PFSK-1 (cell line): ENCODE data around the gene PATL1.

Source experiments
- FOXP2 ChIP-seq: optimal IDR thresholded peaks from 2 replicates; pipeline ENCODE3; 2011; ENCODE audit warnings: borderline replicate concordance, control low read depth, inconsistent platforms; ENCODE audit not compliant: insufficient read depth; ENCODE audit errors: extremely low read length, extremely low read depth
- POLR2AphosphoS5 ChIP-seq: IDR thresholded peaks from 2 replicates; pipeline ENCODE4 v1.6.1; 2012; ENCODE audit warnings: low read depth, mild to moderate bottlenecking, control low read depth, low read length, moderate library complexity
- TAF1 ChIP-seq: IDR thresholded peaks from 2 replicates; pipeline ENCODE4 v1.6.1; 2012; ENCODE audit warnings: low read length, control low read depth, borderline replicate concordance; ENCODE audit not compliant: insufficient read depth
- TF ChIP-seq, protein P1 (sequence below), 2 experiments: IDR thresholded peaks; 2 replicates each; pipeline versions ENCODE4 v1.6.1 to v1.8.0; 2011 to 2012; ENCODE audit warnings: low read depth in 2 of 2, low read length in 2 of 2, control low read depth in 1 of 2, inconsistent platforms in 1 of 2, mild to moderate bottlenecking in 1 of 2, moderate library complexity in 1 of 2; ENCODE audit not compliant: insufficient read depth in 1 of 2

- TF ChIP-seq, protein P1, sequence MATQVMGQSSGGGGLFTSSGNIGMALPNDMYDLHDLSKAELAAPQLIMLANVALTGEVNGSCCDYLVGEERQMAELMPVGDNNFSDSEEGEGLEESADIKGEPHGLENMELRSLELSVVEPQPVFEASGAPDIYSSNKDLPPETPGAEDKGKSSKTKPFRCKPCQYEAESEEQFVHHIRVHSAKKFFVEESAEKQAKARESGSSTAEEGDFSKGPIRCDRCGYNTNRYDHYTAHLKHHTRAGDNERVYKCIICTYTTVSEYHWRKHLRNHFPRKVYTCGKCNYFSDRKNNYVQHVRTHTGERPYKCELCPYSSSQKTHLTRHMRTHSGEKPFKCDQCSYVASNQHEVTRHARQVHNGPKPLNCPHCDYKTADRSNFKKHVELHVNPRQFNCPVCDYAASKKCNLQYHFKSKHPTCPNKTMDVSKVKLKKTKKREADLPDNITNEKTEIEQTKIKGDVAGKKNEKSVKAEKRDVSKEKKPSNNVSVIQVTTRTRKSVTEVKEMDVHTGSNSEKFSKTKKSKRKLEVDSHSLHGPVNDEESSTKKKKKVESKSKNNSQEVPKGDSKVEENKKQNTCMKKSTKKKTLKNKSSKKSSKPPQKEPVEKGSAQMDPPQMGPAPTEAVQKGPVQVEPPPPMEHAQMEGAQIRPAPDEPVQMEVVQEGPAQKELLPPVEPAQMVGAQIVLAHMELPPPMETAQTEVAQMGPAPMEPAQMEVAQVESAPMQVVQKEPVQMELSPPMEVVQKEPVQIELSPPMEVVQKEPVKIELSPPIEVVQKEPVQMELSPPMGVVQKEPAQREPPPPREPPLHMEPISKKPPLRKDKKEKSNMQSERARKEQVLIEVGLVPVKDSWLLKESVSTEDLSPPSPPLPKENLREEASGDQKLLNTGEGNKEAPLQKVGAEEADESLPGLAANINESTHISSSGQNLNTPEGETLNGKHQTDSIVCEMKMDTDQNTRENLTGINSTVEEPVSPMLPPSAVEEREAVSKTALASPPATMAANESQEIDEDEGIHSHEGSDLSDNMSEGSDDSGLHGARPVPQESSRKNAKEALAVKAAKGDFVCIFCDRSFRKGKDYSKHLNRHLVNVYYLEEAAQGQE (IDR thresholded peaks at IDR 0.05; ENCODE audit: insufficient read depth in 1 of 2, low read depth in 2 of 2, low read length in 2 of 2), result no peak
- TF ChIP-seq TAF1, result no peak
- no peak for TF ChIP-seq POLR2AphosphoS5
- TF ChIP-seq FOXP2, result peak; percentile 62
Observed at GRCh38 chr11:59615637-59616395, 53.0 kb downstream of the PATL1 start, which contains the start of gene OSBP.
